ENCODE data around the gene MUC15. TPM values are rescaled to one million over a fixed set of nuclear protein-coding genes. Genes with fewer than 3 reads are reported as not detected.

Gene MUC15
- total and polyA plus RNA-seq, 2 of the 8 experiments (the other 6 are each of a cell fraction or from before 2014, with no cell fraction given), result not detected

DNA sequence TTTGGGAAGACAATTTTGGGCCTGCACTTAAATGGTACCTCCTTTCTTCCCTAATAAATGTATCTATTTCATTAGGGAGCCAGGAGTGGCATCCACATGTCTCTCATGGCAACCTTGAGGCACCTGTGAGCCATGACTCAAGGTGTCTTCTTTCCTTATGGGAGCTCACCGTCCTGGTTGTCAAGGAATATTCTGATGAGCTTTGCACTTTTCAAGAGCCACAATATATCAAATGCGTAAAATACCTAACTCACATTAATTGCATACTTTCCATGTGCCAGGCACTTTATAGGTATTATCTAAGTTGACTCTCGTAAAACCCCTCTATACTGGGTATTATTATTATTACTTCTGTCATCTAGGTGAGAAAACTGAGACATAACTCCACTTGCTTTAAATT lies 32.5 kb downstream of the MUC15 start (continued):
- TF ChIP-seq BACH1 (IDR thresholded peaks at IDR 0.05; ENCODE audit: low read length) (no peak), SP1 (IDR thresholded peaks at IDR 0.05; ENCODE audit: low read depth, low read length) (no peak), CHD2 (IDR thresholded peaks at IDR 0.05; ENCODE audit: low read length) (no peak), RFX5 (IDR thresholded peaks at IDR 0.05; ENCODE audit: borderline replicate concordance, low read depth, low read length) (no peak)
